HG02938 (cell line): Measurements from ENCODE around the gene PTRHD1.

Experiments
- ATAC-seq: cut with Tn5 transposase; IDR thresholded peaks from one replicate; pipeline ENCODE4 v1.9.1; 2021; ENCODE audit warnings: mild to moderate bottlenecking, moderate library complexity; ENCODE audit not compliant: unreplicated experiment

Gene PTRHD1

GRCh38 chr2:24762518-24762917, 30.7 kb downstream of the PTRHD1 start:
- ATAC-seq, result no peak

DNA sequence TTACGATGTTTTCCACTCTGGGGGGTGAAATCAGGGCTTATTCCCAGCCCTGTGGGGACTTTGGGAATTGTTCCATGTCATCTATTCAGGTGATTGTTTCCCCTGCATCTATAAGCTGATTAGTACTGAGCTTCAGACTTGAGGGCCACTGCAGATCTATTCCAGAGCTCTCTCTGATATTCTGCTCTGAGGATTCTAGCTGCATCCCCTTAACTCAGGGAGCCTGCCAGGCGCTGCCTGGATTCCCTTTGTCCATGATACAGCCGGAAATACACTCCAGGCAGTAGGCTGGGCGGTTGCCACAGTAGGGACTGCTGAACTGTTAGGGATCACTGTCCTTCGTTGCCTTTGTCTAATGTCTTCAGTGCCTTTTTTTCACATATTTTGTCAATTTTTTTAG, 31.3 kb downstream of the PTRHD1 start:
- ATAC-seq, result no peak

DNA sequence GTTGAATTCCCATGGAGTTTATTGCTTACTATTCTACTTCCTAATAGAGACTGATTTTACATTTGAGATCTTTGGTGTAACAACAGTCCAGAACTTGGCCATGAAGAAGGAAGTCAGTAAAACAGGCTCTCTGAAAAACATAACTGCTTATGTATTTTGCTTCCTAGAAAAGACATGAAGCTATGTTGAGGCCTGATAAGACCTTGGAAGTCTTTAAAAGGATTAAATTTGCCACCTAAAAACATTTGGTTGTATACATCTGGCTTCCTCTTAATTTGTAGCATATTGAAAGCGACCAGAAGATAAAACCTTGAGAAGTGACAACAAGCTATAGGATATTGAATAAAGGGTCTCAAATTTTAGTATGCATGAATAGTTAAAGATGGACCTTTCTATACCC, 36.4 kb downstream of the PTRHD1 start:
- no peak for ATAC-seq

DNA sequence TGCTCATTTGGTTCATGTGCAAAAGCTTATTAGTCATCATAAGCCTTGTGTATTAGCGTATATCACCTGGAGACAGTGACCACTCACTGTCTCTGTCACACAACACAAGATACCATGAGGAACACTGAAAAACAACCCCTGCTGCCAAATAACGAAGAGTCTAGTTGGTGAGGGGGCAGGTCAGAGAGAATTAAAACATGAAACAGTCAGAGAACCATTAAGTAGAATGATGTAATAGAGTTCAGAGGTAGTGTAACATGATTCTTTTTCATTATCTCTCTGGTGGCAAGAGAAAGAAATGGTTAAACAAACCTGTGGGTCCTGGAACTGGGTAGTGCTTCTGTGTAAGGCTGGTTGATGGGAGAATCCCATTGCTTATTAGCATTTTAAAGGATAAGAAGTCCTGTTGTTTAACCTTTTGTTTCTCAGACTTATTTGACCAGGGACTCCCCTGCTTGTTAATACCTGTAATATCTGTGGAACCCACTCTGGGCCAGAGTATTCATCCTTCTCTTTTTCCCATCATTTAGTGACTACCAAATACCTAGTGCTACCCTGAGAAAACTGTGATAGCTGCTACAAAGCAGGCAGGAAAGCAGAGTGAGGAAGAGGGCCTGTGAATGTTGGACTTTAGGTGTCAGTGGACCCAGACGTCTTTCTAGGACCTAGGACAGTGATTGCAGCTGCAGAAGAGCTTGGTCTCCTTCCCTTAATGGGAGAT, 38.0 kb downstream of the PTRHD1 start:
- no peak for ATAC-seq

DNA sequence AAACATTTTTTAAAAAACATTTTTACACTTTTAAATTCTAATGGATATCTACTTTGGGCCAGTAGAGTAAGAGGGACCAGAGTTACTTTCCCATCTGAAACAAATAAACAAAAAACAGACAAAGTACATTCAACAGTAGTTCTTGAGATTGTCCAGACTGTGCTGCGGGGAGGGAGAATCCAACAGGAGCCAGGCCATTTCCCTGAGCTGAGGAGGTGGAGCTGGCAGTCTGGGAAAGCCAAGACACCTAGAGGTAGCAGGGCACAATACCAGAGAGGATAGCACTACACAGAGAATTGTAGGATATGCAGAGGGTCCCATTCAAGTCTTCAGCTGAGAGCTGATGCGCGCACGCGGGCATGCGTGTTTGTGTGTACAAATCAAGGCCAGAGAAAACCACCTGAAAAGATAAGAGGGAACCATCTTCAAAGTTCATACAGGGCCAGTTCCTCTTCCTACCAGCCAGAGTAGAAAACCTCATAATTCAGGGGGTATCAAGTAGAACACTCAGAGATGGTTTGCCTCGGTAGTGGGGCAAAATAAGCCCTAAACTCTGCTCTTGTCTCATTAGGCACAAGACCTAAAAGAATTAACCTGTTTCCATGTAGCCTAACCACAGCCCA, 44.0 kb downstream of the PTRHD1 start:
- no peak for ATAC-seq

DNA sequence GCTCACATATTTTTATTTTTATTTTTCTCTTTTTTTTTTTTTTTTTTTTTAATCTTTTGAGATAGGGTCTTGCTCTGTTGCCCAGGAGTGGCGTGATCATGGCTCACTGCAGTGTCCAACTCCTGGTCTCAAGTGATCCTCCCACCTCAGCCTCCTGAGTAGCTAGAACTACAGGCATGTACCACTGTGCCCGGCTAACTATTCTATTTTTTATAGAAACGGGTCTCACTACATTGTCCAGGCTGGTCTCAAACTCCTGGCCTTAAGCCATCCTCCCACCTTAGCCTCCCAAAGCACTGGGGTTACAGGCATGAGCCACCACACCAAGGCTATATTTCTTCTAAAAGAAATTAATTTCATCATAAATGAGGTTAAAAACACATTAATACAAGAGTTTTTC, 45.9 kb downstream of the PTRHD1 start:
- ATAC-seq, result no peak

DNA sequence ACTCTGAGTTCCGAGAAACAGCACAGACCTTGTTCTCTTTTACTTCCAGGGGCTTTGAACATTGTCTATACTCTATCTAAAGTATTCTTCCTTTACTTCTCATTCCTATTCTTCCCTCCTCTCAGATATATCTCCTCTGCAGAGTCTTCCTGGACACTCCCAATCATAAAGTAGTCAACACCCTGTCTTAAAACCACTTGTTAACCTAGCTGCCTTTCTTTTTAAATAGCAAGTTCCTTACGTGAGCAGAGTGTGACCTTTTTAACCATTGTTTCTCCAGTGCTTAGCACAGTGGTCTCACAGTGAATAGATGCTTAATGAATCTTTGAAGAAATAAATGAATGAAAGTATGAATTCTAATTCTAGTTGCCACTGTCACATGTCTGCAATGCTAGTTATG, 47.4 kb downstream of the PTRHD1 start:
- no peak for ATAC-seq

DNA sequence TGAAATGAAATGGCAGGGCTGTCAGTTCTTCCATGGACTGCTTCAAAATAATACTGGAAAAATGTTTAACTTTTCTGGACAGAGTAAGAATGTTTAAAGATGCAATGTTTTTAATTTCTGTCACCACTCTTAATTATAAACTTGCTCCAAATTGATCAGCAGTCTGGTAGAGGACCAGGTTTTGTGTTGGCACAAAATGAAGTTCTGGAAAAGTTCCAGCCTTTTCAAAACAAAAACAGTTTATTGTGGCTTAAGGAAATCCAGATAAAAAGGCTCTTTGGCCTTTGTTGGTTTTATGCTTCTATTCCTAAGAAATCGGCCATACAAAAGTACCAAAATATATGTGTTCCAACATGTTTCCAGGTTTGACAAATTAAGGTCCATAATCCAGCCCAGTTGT, 48.8 kb downstream of the PTRHD1 start:
- no peak for ATAC-seq

DNA sequence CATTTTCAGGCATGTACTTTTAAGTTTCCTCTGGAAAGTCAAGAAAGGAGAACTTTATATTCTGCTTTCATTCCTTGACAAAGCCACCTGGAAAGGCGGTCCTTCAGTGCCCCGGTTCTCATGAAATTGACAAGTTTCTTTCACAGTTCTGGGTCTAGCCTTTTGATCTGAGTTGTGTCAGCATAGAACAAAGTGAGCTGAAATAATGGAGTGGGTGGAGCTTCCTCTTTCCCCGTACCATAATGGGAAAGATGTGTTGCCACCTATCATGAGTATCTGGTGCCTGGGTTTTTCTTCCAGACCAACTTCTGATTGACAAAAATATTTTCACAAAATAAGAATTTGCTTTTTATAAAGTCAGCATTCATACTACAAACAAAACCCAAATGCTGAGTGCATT, 49.3 kb downstream of the PTRHD1 start:
- no peak for ATAC-seq

DNA sequence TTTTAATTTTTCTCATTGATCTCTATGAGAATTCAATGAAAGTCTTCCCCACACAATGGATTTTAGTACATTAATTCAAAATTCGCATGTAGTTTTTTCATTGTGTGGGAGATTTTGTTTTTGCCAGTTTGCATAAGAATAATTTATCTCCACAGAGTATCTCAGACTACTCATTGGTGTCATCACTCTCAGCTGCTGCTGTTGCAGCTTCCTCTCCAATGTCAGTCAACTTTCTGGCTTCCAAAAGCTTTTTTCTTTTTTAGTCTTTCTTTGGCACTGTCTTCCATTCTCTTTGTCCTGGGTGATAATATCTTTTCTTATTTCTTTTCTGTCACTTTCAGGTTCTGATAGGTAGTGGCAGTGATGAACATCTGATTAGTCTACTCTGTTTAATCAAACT, 50.5 kb downstream of the PTRHD1 start:
- ATAC-seq, result no peak

DNA sequence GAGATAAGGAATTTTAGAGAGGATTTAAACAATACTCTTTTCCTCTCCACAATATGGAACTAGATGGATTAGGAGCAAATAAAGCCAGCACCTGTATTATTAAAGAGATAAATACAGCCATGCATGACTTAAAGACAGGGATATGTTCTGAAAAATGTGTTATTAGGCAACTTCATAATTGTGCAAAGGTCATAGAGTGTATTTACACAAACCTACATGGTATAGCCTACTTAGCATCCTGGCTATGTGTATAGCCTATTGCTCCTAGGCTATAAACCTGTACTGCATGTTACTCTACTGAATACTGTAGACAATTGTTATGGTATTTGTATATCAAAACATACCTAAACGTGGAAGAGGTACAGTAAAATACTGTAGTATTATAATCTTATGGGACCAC, 53.0 kb downstream of the PTRHD1 start:
- ATAC-seq, result no peak
